Ishikawa (cell line): ENCODE measurements around the gene DNAI4.

ENCODE experiments used
- CEBPB ChIP-seq: IDR thresholded peaks from 2 replicates; pipeline ENCODE4 v1.6.1; 2012
- CREB1 ChIP-seq: IDR thresholded peaks from 2 replicates; pipeline ENCODE4 v1.6.1; 2012; ENCODE audit warnings: low read depth
- EGR1 ChIP-seq: IDR thresholded peaks from 2 replicates; pipeline ENCODE4 v1.6.1; 2012
- EP300 ChIP-seq: IDR thresholded peaks from 2 replicates; pipeline ENCODE4 v1.6.1; 2012; ENCODE audit warnings: borderline replicate concordance
- FOXM1 ChIP-seq: IDR thresholded peaks from 2 replicates; pipeline ENCODE4 v1.6.1; 2012; ENCODE audit warnings: low read depth, borderline replicate concordance
- MAX ChIP-seq: IDR thresholded peaks from 2 replicates; pipeline ENCODE4 v1.6.1; 2012
- NFIC ChIP-seq: IDR thresholded peaks from 2 replicates; pipeline ENCODE4 v1.6.1; 2012
- RAD21 ChIP-seq: IDR thresholded peaks from 2 replicates; pipeline ENCODE4 v1.6.1; 2012; ENCODE audit warnings: low read depth
- REST ChIP-seq: IDR thresholded peaks from 2 replicates; pipeline ENCODE4 v1.6.1; 2012; ENCODE audit warnings: low read depth, mild to moderate bottlenecking
- TAF1 ChIP-seq: IDR thresholded peaks from 2 replicates; pipeline ENCODE4 v1.6.1; 2012; ENCODE audit warnings: low read depth, mild to moderate bottlenecking
- TCF12 ChIP-seq: IDR thresholded peaks from 2 replicates; pipeline ENCODE4 v1.6.1; 2012; ENCODE audit warnings: low read depth
- TEAD4 ChIP-seq: IDR thresholded peaks from 2 replicates; pipeline ENCODE4 v1.6.1; 2012
- USF1 ChIP-seq: IDR thresholded peaks from 2 replicates; pipeline ENCODE4 v1.6.1; 2012
- YY1 ChIP-seq: IDR thresholded peaks from 2 replicates; pipeline ENCODE4 v1.6.1; 2012; ENCODE audit warnings: low read depth
- ZBTB7A ChIP-seq: IDR thresholded peaks from 2 replicates; pipeline ENCODE4 v1.6.1; 2012; ENCODE audit warnings: low read depth

The DNAI4 gene

GRCh38 chr1:66944330-66945274, 19.9 kb upstream of the DNAI4 start:
- TF ChIP-seq MAX: no peak
- no peak for TF ChIP-seq CEBPB
- TF ChIP-seq EP300: no peak
- TF ChIP-seq ZBTB7A: no peak
- no peak for TF ChIP-seq CREB1
- no peak for TF ChIP-seq RAD21
- no peak for TF ChIP-seq TAF1
- no peak for TF ChIP-seq EGR1
- TF ChIP-seq REST: no peak
- TF ChIP-seq TCF12: no peak

GRCh38 chr1:66943361-66943969, 18.8 kb upstream of the DNAI4 start:
- TF ChIP-seq RAD21 (no peak), FOXM1 (no peak), TCF12 (no peak), TEAD4 (no peak), TAF1 (no peak), CREB1 (no peak), USF1 (no peak), REST (no peak), CEBPB (no peak), ZBTB7A (no peak), MAX (no peak), EGR1 (no peak)

- no peak for TF ChIP-seq REST
- TF ChIP-seq TAF1: no peak
- no peak for TF ChIP-seq TCF12
- no peak for TF ChIP-seq FOXM1
- no peak for TF ChIP-seq TEAD4
- TF ChIP-seq CREB1: no peak
- no peak for TF ChIP-seq NFIC
- TF ChIP-seq EP300: no peak
- TF ChIP-seq YY1: no peak
Observed at GRCh38 chr1:66940981-66941380, 16.3 kb upstream of the DNAI4 start.

- TF ChIP-seq FOXM1: peak; percentile 30; the same call in 1 of the 2 replicates
- TF ChIP-seq CREB1: no peak
- peak; percentile 69; the same call in 1 of the 2 replicates for TF ChIP-seq TEAD4
Observed at GRCh38 chr1:66938613-66939012, 14.0 kb upstream of the DNAI4 start.
